Gastroesophageal sphincter (tissue), 4 donors: Measurements from ENCODE around the gene EDAR. TPM values are rescaled to one million over a fixed set of nuclear protein-coding genes. Genes with fewer than 3 reads are reported as not detected.

ENCODE experiments used
- ATAC-seq: fragments of 150-250 bp; one replicate; pipeline ENCODE4 v1.9.1; 2016; ENCODE audit warnings: mild to moderate bottlenecking, moderate library complexity
- H3K27ac ChIP-seq, 4 donors: fragments of 200-600 bp; sonication (generic) in 3 of 4; 1 replicate in 3 of 4; 2 replicates in 1 of 4; pipeline ENCODE4 v1.5.1; 2016 to 2019
- H3K27me3 ChIP-seq: fragments of 200-600 bp; sonication (generic); one replicate; pipeline ENCODE4 v1.5.1; 2019
- H3K36me3 ChIP-seq, 2 donors: fragments of 200-600 bp; sonication (generic); one replicate each; pipeline ENCODE4 v1.5.1; 2019; ENCODE audit warnings: control low read depth in 1 of 2
- H3K4me1 ChIP-seq, 3 donors: fragments of 200-600 bp; sonication (generic); 1 replicate in 2 of 3; 2 replicates in 1 of 3; pipeline ENCODE4 v1.5.1; 2016 to 2019; ENCODE audit warnings: control low read depth in 2 of 3
- H3K4me3 ChIP-seq, 2 donors: fragments of 200-600 bp; sonication (generic); one replicate each; pipeline ENCODE4 v1.5.1; 2019; ENCODE audit warnings: mild to moderate bottlenecking in 1 of 2, moderate library complexity in 1 of 2
- H3K9me3 ChIP-seq, 3 donors: fragments of 200-600 bp; sonication (generic); one replicate each; pipeline ENCODE4 v1.5.1; 2017 to 2019; ENCODE audit warnings: control low read depth in 2 of 3
- EP300 ChIP-seq: sonication (generic); formaldehyde crosslinking; IDR thresholded peaks from one replicate; pipeline ENCODE4 v1.6.1; 2017; ENCODE audit warnings: antibody characterized with exemption, mild to moderate bottlenecking
- POLR2A ChIP-seq, 2 donors: fragments of 450-650 bp; IDR thresholded peaks; one replicate each; pipeline ENCODE4 v1.6.1; 2017; ENCODE audit warnings: antibody characterized with exemption in 2 of 2, mild to moderate bottlenecking in 2 of 2, moderate library complexity in 1 of 2
- POLR2AphosphoS5 ChIP-seq: sonication (generic); formaldehyde crosslinking; IDR thresholded peaks from one replicate; pipeline ENCODE4 v1.6.1; 2017; ENCODE audit warnings: antibody characterized with exemption
- WGBS, 2 donors: methylation state at CpG; one replicate each; pipeline ENCODE4 v1.1.5; 2018; ENCODE audit warnings: low coverage in 1 of 2; 5-methylcytosine and 5-hydroxymethylcytosine counted together
- total RNA-seq, 4 donors: library from RNA; depleted of rRNA; stranded (reverse); fragments of >200 nt; gene quantifications; one replicate each; pipeline ENCODE4 v1.1.0, GENCODE V29; 2016
- TF ChIP-seq, protein P1 (sequence below), 4 experiments: fragments of 200-600 bp in 2 of 4; fragments of 450-650 bp in 2 of 4; sonication (generic) in 1 of 4; IDR thresholded peaks; one replicate each; pipeline ENCODE4 v1.5.1; 2017 to 2019; ENCODE audit warnings: antibody characterized with exemption in 4 of 4, mild to moderate bottlenecking in 2 of 4, moderate library complexity in 2 of 4

The EDAR gene
- total RNA-seq, 4 donors from 2014 or later = 0.92 TPM; not detected in 3

- TF ChIP-seq, protein P1, sequence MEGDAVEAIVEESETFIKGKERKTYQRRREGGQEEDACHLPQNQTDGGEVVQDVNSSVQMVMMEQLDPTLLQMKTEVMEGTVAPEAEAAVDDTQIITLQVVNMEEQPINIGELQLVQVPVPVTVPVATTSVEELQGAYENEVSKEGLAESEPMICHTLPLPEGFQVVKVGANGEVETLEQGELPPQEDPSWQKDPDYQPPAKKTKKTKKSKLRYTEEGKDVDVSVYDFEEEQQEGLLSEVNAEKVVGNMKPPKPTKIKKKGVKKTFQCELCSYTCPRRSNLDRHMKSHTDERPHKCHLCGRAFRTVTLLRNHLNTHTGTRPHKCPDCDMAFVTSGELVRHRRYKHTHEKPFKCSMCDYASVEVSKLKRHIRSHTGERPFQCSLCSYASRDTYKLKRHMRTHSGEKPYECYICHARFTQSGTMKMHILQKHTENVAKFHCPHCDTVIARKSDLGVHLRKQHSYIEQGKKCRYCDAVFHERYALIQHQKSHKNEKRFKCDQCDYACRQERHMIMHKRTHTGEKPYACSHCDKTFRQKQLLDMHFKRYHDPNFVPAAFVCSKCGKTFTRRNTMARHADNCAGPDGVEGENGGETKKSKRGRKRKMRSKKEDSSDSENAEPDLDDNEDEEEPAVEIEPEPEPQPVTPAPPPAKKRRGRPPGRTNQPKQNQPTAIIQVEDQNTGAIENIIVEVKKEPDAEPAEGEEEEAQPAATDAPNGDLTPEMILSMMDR (IDR thresholded peaks at IDR 0.05) = no peak
- no peak for TF ChIP-seq POLR2AphosphoS5
- TF ChIP-seq EP300 = no peak
- TF ChIP-seq POLR2A (IDR thresholded peaks at IDR 0.05) = no peak
- no peak overlapping the region for H3K4me3 ChIP-seq
- H3K27ac ChIP-seq = no peak overlapping the region
- 40 to 55% methylated on average over 3 to 9 of the region's 10 CpGs for WGBS, 2 donors
- no peaks in the 10 kb centered on the region for H3K9me3 ChIP-seq
- peaks cover 11% of the 10 kb centered on the region for H3K27me3 ChIP-seq
- H3K4me1 ChIP-seq = no peaks in the 10 kb centered on the region
- H3K36me3 ChIP-seq = no peaks in the 10 kb centered on the region
- no peak for ATAC-seq
Observed at GRCh38 chr2:108932736-108933332, 56.2 kb downstream of the EDAR start.

- H3K27me3 ChIP-seq = peaks cover 11% of the 10 kb centered on the region
- H3K4me1 ChIP-seq = no peaks in the 10 kb centered on the region
- H3K9me3 ChIP-seq = no peaks in the 10 kb centered on the region
- TF ChIP-seq EP300 = no peak
- TF ChIP-seq, protein P1 (IDR thresholded peaks at IDR 0.05) = no peak
- TF ChIP-seq POLR2A (IDR thresholded peaks at IDR 0.05) = no peak
- TF ChIP-seq POLR2AphosphoS5 = no peak
- no peaks in the 10 kb centered on the region for H3K36me3 ChIP-seq
- H3K4me3 ChIP-seq = no peak overlapping the region
- H3K27ac ChIP-seq = no peak overlapping the region
- 83 to 92% methylated on average over 1 of the region's 1 CpG for WGBS, 2 donors
- no peak for ATAC-seq
Observed at GRCh38 chr2:108931372-108931771, 57.6 kb downstream of the EDAR start.

GRCh38 chr2:108929807-108930425 is 59.1 kb downstream of the EDAR start:
- H3K36me3 ChIP-seq = no peaks in the 10 kb centered on the region
- H3K27ac ChIP-seq = no peak overlapping the region
- 67 to 88% methylated on average over 1 to 6 of the region's 17 CpGs for WGBS, 2 donors
- TF ChIP-seq POLR2A (IDR thresholded peaks at IDR 0.05) (no peak), EP300 (no peak), POLR2AphosphoS5 (no peak)
- TF ChIP-seq, protein P1 (IDR thresholded peaks at IDR 0.05) = no peak
- peaks cover 11% of the 10 kb centered on the region for H3K27me3 ChIP-seq
- H3K9me3 ChIP-seq = no peaks in the 10 kb centered on the region
- H3K4me1 ChIP-seq = peaks cover 0 to 1% (median 0%) of the 10 kb centered on the region in 3 donors
- no peak for ATAC-seq
- no peak overlapping the region for H3K4me3 ChIP-seq

DNA sequence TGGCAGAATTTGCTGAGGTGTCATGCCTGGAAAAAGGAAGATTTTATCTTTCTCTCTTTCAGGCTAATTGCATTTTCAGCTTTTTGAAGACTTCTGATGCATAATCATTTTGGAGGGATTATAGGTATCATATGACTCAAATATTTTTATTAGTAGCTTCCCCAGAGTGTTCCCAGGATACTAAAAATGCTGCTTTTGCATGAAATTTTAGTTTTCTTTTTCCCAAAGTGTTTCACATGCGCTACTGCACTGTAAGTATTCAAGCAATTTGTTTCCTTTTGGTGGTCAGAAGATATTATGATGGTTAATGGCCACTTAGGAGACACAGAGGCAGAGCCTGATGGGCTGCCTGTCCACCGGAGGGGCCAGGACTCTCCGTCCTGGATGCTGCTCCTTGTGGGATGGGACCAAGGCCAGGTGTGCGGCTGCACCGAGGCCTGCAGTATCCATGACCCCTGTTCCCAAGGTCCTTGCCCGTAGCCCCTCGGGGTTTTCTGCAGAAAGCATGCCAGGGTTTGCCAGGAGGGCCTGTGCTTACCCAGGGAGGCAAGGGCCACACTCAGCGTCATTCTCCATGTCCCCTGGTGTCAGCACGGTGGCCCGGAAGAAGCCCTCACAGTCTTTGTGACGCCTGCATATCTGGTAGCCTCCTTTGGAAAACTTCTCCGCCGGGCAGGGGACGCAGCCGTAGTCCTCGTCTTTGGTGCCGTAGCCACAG is 60.2 kb downstream of the EDAR start:
- Histone ChIP-seq H3K36me3 (no peaks in the 10 kb centered on the region), H3K4me3 (no peak overlapping the region), H3K4me1 (peaks cover 0 to 12% (median 0%) of the 10 kb centered on the region in 3 donors), H3K27me3 (peaks cover 11% of the 10 kb centered on the region), H3K27ac (no peak overlapping the region), H3K9me3 (no peaks in the 10 kb centered on the region)
- TF ChIP-seq EP300 = no peak
- no peak for TF ChIP-seq POLR2AphosphoS5
- TF ChIP-seq, protein P1 (IDR thresholded peaks at IDR 0.05) = no peak
- TF ChIP-seq POLR2A (IDR thresholded peaks at IDR 0.05) = no peak
- WGBS, 2 donors = 85 to 86% methylated on average over 1 of the region's 17 CpGs
- ATAC-seq = no peak
